Liver (tissue), 9 donors: ENCODE results near the gene IARS1. TPM values are rescaled to one million over a fixed set of nuclear protein-coding genes. Genes with fewer than 3 reads are reported as not detected.

Experiments
- DNase-seq: peaks from one replicate; pipeline ENCODE4 v3.0.0-alpha.2; 2017; ENCODE audit warnings: low spot score
- H3K27ac ChIP-seq, 2 donors: one replicate each; pipeline ENCODE4 v1.7.0; 2013; ENCODE audit warnings: inconsistent platforms in 2 of 2, low read length in 2 of 2, control low read depth in 1 of 2, low read depth in 1 of 2, mild to moderate bottlenecking in 1 of 2
- H3K27me3 ChIP-seq, 4 donors: one replicate each; pipeline versions ENCODE4 v1.6.1 to v1.7.0; 2013; ENCODE audit warnings: low read length in 3 of 4, inconsistent platforms in 1 of 4, mild to moderate bottlenecking in 1 of 4, moderate library complexity in 1 of 4; ENCODE audit not compliant: control insufficient read depth in 4 of 4, insufficient read depth in 4 of 4
- H3K36me3 ChIP-seq, 4 donors: one replicate each; pipeline versions ENCODE4 v1.6.1 to v1.7.0; 2013; ENCODE audit warnings: low read length in 3 of 4, mild to moderate bottlenecking in 3 of 4, low read depth in 1 of 4, moderate library complexity in 1 of 4; ENCODE audit not compliant: control insufficient read depth in 4 of 4, insufficient read depth in 3 of 4
- H3K4me1 ChIP-seq, 4 donors: one replicate each; pipeline versions ENCODE4 v1.6.1 to v1.7.0; 2013; ENCODE audit warnings: low read length in 3 of 4, mild to moderate bottlenecking in 3 of 4, moderate library complexity in 1 of 4; ENCODE audit not compliant: control insufficient read depth in 4 of 4, insufficient read depth in 4 of 4
- H3K4me3 ChIP-seq, 3 donors: one replicate each; pipeline versions ENCODE4 v1.6.1 to v1.7.0; 2013; ENCODE audit warnings: low read length in 3 of 3, control low read depth in 1 of 3, low read depth in 1 of 3, mild to moderate bottlenecking in 1 of 3
- H3K9ac ChIP-seq, 2 donors: one replicate each; pipeline ENCODE4 v1.7.0; 2013; ENCODE audit warnings: low read length in 2 of 2, mild to moderate bottlenecking in 2 of 2, moderate library complexity in 2 of 2, control low read depth in 1 of 2, low read depth in 1 of 2
- H3K9me3 ChIP-seq, 4 donors: one replicate each; pipeline versions ENCODE4 v1.6.1 to v1.7.0; 2013; ENCODE audit warnings: low read length in 3 of 4; ENCODE audit not compliant: control insufficient read depth in 4 of 4
- ATF3 ChIP-seq: IDR thresholded peaks from 2 replicates; pipeline ENCODE4 v1.6.1; 2016; ENCODE audit warnings: antibody characterized with exemption
- CTCF ChIP-seq: fragments of 150-350 bp; IDR thresholded peaks from 2 replicates; pipeline ENCODE4 v1.5.1; 2017; ENCODE audit warnings: improper control_type of control experiment, low read depth, low read length; ENCODE audit not compliant: missing input control
- EGR1 ChIP-seq, 2 donors: IDR thresholded peaks; 2 replicates each; pipeline ENCODE4 v1.6.1; 2016 to 2018; ENCODE audit warnings: antibody characterized with exemption in 2 of 2, low read depth in 2 of 2
- FOXA2 ChIP-seq: IDR thresholded peaks from 2 replicates; pipeline ENCODE4 v1.6.1; 2016; ENCODE audit warnings: antibody characterized with exemption
- GABPA ChIP-seq, 2 donors: IDR thresholded peaks in 1 of 2; conservative IDR thresholded peaks in 1 of 2; 2 replicates each; pipeline ENCODE4 v1.6.1; 2016; ENCODE audit warnings: antibody characterized with exemption in 2 of 2, mild to moderate bottlenecking in 1 of 2, moderate library complexity in 1 of 2
- HNF4A ChIP-seq, 2 donors: conservative IDR thresholded peaks; 2 replicates each; pipeline ENCODE4 v1.6.1; 2016; ENCODE audit warnings: antibody characterized with exemption in 2 of 2, mild to moderate bottlenecking in 2 of 2
- HNF4G ChIP-seq: IDR thresholded peaks from 2 replicates; pipeline ENCODE4 v1.6.1; 2016; ENCODE audit warnings: antibody characterized with exemption
- JUND ChIP-seq, 2 donors: IDR thresholded peaks; 2 replicates each; pipeline ENCODE4 v1.6.1; 2016; ENCODE audit warnings: antibody characterized with exemption in 2 of 2
- MAX ChIP-seq: IDR thresholded peaks from 2 replicates; pipeline ENCODE4 v1.6.1; 2016; ENCODE audit warnings: antibody characterized with exemption
- RAD21 ChIP-seq, 2 donors: IDR thresholded peaks; 2 replicates each; pipeline ENCODE4 v1.6.1; 2016; ENCODE audit warnings: antibody characterized with exemption in 2 of 2, mild to moderate bottlenecking in 2 of 2
- REST ChIP-seq: IDR thresholded peaks from 2 replicates; pipeline ENCODE4 v1.6.1; 2016; ENCODE audit warnings: antibody characterized with exemption, mild to moderate bottlenecking
- RXRA ChIP-seq, 2 donors: IDR thresholded peaks; 2 replicates each; pipeline ENCODE4 v1.6.1; 2017 to 2018; ENCODE audit warnings: antibody characterized with exemption in 2 of 2, mild to moderate bottlenecking in 1 of 2
- SP1 ChIP-seq: IDR thresholded peaks from 2 replicates; pipeline ENCODE4 v1.6.1; 2018; ENCODE audit warnings: antibody characterized with exemption, mild to moderate bottlenecking
- TAF1 ChIP-seq: conservative IDR thresholded peaks from 2 replicates; pipeline ENCODE4 v1.6.1; 2016; ENCODE audit warnings: antibody characterized with exemption, mild to moderate bottlenecking
- YY1 ChIP-seq: IDR thresholded peaks from 2 replicates; pipeline ENCODE4 v1.6.1; 2016; ENCODE audit warnings: antibody characterized with exemption, mild to moderate bottlenecking
- ZBTB33 ChIP-seq: IDR thresholded peaks from 2 replicates; pipeline ENCODE4 v1.6.1; 2016; ENCODE audit warnings: antibody characterized with exemption
- WGBS: extraction: QIAGEN DNeasy Blood & Tissue Kit; methylation state at CpG from one replicate; pipeline ENCODE4 v1.1.7; 2013; 5-methylcytosine and 5-hydroxymethylcytosine counted together
- polyA plus RNA-seq, 2 donors: library from polyadenylated mRNA; stranded (reverse) in 1 of 2; unstranded in 1 of 2; fragments of 200-250 nt in 1 of 2; fragments of >200 nt in 1 of 2; fragmentation: Nextera tagmentation in 1 of 2; extraction: Ambion mirVana in 1 of 2; gene quantifications; one replicate each; pipeline versions ENCODE4 v1.2.1 to v1.2.3, GENCODE V29; 2013 to 2015
- total RNA-seq, 2 donors: library from RNA; depleted of rRNA; stranded (reverse); fragments of >200 nt; gene quantifications; one replicate each; pipeline ENCODE4 v1.2.3, GENCODE V29; 2014
- donor health status: healthy.
- donor health status: healthy.
- donor health status: healthy.
- donor health status: healthy.
- donor health status: healthy.

The IARS1 gene
- total and polyA plus RNA-seq, 4 donors, result 24.8 to 81.7 (median 49.6) TPM

GRCh38 chr9:92312887-92313623, 19.6 kb upstream of the IARS1 start:
- DNase-seq, result no peak
- Histone ChIP-seq H3K4me1 (no peaks in the 10 kb centered on the region), H3K27me3 (no peaks in the 10 kb centered on the region), H3K9ac (no peak overlapping the region), H3K9me3 (no peaks in the 10 kb centered on the region), H3K4me3 (no peak overlapping the region), H3K36me3 (peaks cover 12 to 55% (median 39%) of the 10 kb centered on the region in 4 donors), H3K27ac (no peak overlapping the region)
- 80% methylated on average over 6 of the region's 6 CpGs for WGBS
- TF ChIP-seq MAX, result no peak
- TF ChIP-seq CTCF, result no peak
- TF ChIP-seq FOXA2, result no peak
- no peak for TF ChIP-seq HNF4G
- no peak for TF ChIP-seq REST
- no peak for TF ChIP-seq RXRA (IDR thresholded peaks at IDR 0.05)
- TF ChIP-seq SP1, result no peak
- TF ChIP-seq HNF4A (conservative IDR thresholded peaks at IDR 0.05), result no peak
- no peak for TF ChIP-seq RAD21 (IDR thresholded peaks at IDR 0.05)
- no peak for TF ChIP-seq EGR1 (IDR thresholded peaks at IDR 0.05; ENCODE audit: low read depth in 2 of 2)
- no peak for TF ChIP-seq YY1
- no peak for TF ChIP-seq JUND (IDR thresholded peaks at IDR 0.05)
- no peak for TF ChIP-seq ZBTB33
- TF ChIP-seq GABPA (IDR thresholded peaks at IDR 0.05 in 1 of 2, conservative IDR thresholded peaks at IDR 0.05 in 1 of 2), result no peak
- no peak for TF ChIP-seq TAF1

GRCh38 chr9:92310562-92310961, 17.1 kb upstream of the IARS1 start:
- 94% methylated on average over 3 of the region's 3 CpGs for WGBS
- Histone ChIP-seq H3K4me1 (no peaks in the 10 kb centered on the region), H3K9me3 (no peaks in the 10 kb centered on the region), H3K27ac (no peak overlapping the region), H3K4me3 (no peak overlapping the region), H3K27me3 (no peaks in the 10 kb centered on the region), H3K9ac (no peak overlapping the region), H3K36me3 (peaks cover 6 to 59% (median 47%) of the 10 kb centered on the region in 4 donors)
- DNase-seq, result no peak
- TF ChIP-seq SP1 (no peak), EGR1 (IDR thresholded peaks at IDR 0.05; ENCODE audit: low read depth in 2 of 2) (no peak), ZBTB33 (no peak), RAD21 (IDR thresholded peaks at IDR 0.05) (no peak), JUND (IDR thresholded peaks at IDR 0.05) (no peak), HNF4G (no peak), CTCF (no peak), TAF1 (no peak), ATF3 (no peak), RXRA (IDR thresholded peaks at IDR 0.05) (no peak), GABPA (IDR thresholded peaks at IDR 0.05 in 1 of 2, conservative IDR thresholded peaks at IDR 0.05 in 1 of 2) (no peak), MAX (no peak), FOXA2 (no peak), HNF4A (conservative IDR thresholded peaks at IDR 0.05) (no peak), YY1 (no peak)
